HepG2 (cell line): ENCODE results near the gene ADAMTS16.

ENCODE experiments used
- PAX8 ChIP-seq: sonication (generic); formaldehyde crosslinking; IDR thresholded peaks from 2 replicates; pipeline ENCODE4 v1.8.0; 2022; ENCODE audit warnings: mild to moderate bottlenecking, missing genetic modification reagents, borderline replicate concordance
- SMC3 ChIP-seq: IDR thresholded peaks from 2 replicates; pipeline ENCODE4 v1.6.1; 2011; ENCODE audit warnings: low read length, improper control_type of control experiment
- SRSF4 ChIP-seq: fragments of 200-400 bp; formaldehyde crosslinking; IDR thresholded peaks from one replicate; pipeline ENCODE4 v1.6.1; 2018; ENCODE audit warnings: mild to moderate bottlenecking, low read depth, low read length, moderate library complexity; ENCODE audit not compliant: poor library complexity, severe bottlenecking
- XRCC5 ChIP-seq: fragments of 200-400 bp; formaldehyde crosslinking; optimal IDR thresholded peaks from 2 replicates; pipeline ENCODE3; 2017; ENCODE audit warnings: mild to moderate bottlenecking, low read length
- ZBTB40 ChIP-seq, 2 experiments: fragments of 450-650 bp in 1 of 2; sonication (generic) in 1 of 2; formaldehyde crosslinking in 1 of 2; IDR thresholded peaks; 2 replicates each; pipeline versions ENCODE4 v1.6.1 to v1.8.0; 2016 to 2022; ENCODE audit warnings: antibody characterized with exemption in 1 of 2, mild to moderate bottlenecking in 1 of 2, missing genetic modification reagents in 1 of 2
- ZGPAT ChIP-seq: IDR thresholded peaks from 2 replicates; pipeline ENCODE4 v1.6.1; 2016; ENCODE audit warnings: mild to moderate bottlenecking
- ZNF367 ChIP-seq: sonication (generic); formaldehyde crosslinking; IDR thresholded peaks from 2 replicates; pipeline ENCODE4 v1.4.0; 2020; ENCODE audit warnings: missing genetic modification reagents, borderline replicate concordance

- TF ChIP-seq SRSF4 (no peak), SMC3 (no peak), ZBTB40 (IDR thresholded peaks at IDR 0.05) (no peak), ZBTB40 (CRISPR knock-in tag; IDR thresholded peaks at IDR 0.05) (no peak), ZGPAT (CRISPR knock-in tag) (no peak), ZNF367 (CRISPR knock-in tag) (no peak), PAX8 (CRISPR knock-in tag) (no peak), XRCC5 (no peak)
These were observed 1.1 kb downstream of the ADAMTS16 start for GRCh38 chr5:5141339-5141599.
